Femur (tissue), 1 donor: ENCODE results near the gene KLHL21.
"Not testable (repeated sequence)": the region's sequence is repeated elsewhere in the genome, so short reads cannot be mapped to it uniquely, and the experiment has no call there.

Source experiments
- DNase-seq: peaks from one replicate; pipeline ENCODE4 v3.0.0-alpha.2; 2017

The KLHL21 gene

GRCh38 chr1:6602669-6603237, at the start of gene KLHL21:
Gene KLHL21, minus strand, starts transcription at chr1:6602869. Its CDS starts 52 bp downstream, at chr1:6602817.
- DNase-seq, result peak; percentile 92

DNA sequence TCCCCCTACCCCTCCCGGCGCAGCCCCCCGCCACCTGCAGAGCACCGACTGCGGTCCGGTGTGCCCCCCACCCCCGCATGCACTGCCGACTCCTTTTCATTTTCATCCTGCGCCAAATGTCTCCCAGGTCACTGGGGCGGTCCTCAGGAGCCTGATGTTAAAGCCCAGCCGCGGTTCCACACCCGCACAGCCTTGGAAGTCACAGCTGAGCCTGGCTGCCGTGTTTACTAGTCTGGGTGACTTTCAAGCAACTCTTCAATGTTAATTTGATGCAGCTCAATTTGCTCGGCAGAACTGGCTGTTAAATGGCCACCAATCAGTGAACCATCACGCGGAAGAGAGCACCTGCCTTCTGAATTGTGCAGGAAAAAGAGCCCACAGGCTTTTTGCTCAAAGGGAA, 49.2 kb upstream of the KLHL21 start:
- no peak for DNase-seq

DNA sequence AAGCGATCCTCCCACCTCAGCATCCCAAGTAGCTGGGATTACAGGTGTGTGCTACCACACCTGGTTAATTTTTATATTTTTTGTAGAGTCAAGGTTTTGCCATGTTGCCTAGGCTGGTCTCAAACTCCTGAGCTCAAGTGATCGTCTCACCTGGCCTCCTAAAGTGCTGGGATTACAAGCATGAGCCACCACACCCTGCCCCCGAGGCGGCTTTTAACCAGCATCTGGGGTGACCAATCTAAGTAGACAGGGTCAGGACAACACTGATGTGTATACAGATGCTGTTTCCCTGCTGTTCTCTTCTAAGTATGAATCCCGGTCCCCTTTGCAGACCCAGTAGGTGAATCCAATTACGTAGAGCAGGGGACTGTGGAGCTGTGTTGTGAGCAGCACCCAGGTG, 45.9 kb upstream of the KLHL21 start:
- DNase-seq, result no peak

DNA sequence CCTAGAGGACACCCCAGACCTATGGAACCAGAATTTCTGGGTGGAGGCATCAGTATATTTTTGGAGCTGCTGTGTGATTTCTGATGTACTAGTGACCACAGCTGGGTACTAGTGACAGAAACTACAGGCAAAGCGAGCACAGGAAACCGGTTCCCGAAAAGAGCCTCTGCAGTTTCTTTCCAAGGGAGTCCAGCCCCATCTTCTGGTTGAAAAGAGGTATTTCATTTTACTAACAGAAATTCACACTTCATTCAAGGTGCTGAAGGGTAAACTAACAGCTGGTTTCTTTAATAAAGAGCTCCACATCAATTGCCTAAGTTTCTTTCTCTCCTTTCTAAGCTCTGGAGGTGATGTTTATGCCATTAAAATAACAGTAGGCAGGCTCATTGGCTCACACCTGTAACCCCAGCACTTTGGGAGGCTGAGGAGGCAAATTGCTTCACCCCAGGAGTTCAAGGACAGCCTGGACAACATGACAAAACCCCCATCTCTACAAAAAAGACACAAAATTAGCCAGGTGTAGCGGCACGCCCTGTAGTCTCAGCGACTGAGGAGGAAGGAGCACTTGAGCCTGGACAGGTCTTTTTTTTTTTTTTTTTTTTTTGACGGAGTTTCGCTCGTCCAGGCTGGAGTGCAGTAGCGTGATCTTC, 44.0 kb upstream of the KLHL21 start:
- no peak for DNase-seq

DNA sequence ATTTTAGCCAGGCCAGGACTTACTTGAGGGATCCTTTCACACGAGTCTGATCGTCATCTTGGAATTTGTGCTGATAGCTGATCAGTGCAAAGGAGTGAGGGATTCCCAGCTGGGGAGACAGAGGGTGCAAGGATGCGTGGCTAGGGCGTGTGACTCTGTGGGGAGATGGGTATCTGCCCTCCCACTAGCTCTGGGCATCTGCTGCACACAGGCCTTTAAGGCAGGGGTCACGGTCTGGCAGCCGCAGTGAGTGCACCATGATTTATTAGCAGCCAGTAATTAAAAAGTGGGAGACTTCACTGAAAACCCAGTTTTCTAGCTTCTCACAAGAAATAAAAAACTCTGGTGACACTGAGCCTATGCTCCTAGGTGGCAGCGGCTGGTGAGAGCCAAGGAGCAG, 42.3 kb upstream of the KLHL21 start:
- DNase-seq, result no peak

DNA sequence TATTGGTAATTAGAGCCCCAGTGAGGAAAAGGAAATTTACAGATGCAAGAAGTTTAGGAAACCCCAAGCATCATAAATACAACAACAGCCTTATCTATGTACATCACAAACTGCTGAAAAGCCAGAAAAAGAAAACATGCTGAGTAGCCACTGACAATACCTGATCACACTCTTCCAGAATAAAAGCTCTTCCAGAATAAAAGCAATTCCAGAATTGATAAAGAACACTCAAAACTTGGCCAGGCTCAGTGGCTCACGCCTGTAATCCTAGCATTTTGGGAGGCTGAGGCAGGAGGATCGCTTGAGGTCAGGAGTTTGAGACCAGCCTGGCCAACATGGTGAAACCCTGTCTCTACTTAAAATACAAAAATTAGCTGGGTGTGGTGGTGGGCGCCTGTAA, 38.2 kb upstream of the KLHL21 start:
- DNase-seq, result not testable (repeated sequence)

- peak; percentile 91 for DNase-seq
Measured at GRCh38 chr1:6638226-6638625, 35.6 kb upstream of the KLHL21 start.

DNA sequence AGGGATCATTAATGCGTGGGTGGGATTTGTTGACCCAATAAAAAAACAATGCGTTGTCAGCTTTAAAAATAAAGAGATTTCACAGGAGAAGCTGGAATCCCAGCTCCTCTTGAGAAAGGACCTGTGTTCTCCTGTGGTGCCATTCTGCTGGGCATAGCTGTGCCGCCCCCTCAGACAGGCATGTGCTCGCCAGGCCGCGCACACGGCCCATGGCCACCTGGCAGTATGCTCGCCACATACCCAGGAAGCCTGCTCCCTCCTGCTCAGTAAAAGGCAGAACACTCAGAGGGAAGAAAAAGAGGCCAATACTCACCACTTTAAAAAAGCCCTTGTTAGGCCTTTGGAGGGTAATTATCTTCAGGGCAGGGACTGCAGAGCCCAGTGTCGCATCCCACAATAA, 35.1 kb upstream of the KLHL21 start:
- no peak for DNase-seq

DNA sequence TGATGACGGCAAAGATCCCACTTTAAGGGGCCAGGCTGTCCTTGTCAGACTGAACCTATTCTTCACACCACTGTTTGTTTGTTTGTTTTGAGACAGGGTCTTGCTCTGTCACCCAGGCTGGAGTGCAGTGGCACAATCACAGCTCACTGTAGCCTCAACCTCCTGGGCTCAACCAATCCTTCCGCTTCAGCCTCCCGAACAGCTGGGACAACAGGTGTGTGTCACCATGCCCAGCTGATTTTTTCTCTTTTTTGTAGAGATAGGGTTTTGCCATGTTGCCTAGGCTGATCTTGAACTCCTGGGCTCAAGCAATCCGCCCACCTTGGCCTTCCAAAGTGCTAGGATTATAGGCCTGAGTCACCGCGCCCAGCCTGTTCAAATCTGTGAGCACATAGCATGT, 34.1 kb upstream of the KLHL21 start:
- not testable (repeated sequence) for DNase-seq

- DNase-seq, result no peak
Measured at GRCh38 chr1:6635910-6636760, 33.5 kb upstream of the KLHL21 start.

DNA sequence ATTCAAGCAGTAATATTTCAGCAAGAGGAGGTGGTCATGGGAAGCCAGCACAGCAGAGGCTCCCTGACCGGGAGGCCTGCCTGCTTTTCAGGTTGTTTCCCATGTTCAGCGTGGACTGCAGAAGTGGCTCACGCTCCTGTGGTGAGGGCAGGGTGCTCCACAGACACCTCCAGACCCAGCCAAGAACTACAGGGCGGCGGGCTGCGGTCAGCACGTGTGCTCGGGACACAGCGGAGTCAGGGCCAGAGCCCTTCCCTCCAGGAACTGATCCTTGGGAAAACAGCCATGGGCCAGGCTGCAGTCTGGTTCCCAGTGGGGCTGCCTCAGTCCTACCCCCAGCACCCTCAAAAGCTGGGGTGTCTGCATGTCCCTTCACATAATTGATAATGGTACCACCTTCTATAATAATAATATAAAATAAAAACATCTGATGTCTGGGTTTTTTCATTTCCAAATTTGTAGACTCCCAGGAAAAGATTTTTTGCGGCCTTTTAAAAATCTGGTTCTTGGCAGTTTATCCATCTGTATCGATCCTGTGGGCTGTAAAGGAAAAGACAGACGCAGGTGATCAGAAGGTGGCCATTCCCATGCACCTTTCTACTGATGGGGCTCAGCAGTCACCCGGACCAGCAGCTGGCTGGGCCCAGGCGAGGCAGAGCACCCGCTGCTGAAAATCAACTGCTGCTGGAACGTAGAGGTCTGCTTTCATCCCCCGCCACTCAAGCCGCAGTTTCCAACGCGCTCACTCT, 32.7 kb upstream of the KLHL21 start:
- DNase-seq, result no peak

DNA sequence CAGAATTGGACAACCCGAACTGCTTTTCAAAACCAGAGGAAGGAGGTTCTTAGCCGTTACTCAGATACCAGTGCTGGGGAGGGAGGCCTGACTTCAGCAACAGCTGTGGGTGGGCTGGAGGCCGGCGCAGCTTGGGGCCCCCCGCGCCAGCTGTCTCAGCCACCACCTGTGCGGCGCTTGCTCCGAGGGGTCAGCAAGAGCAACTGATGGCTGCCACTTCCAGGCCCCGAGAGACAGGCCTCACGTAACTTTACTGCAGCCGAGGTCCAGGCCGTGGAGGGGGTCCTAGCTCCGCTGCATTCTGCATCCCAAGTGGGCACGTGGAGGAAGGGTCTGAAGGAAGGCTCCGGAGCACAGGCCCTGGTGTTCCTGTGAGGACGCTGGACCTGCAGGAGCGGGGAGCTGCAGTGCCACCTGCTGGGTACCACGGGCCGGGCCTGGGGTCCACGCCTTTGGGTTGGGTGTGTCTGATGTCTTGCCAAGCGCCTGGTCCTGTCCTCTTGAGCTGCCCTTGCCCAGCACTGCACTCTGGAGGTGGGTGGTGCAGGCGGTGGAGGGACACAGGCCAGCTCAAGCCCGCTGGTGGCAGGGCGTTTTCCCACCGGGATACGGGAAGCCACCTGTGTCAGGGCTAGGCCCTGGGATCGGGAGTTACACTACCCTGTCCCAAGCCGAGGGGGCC, 31.8 kb upstream of the KLHL21 start:
- DNase-seq, result peak; percentile 69

GRCh38 chr1:6632588-6633514, 30.2 kb upstream of the KLHL21 start:
- no peak for DNase-seq

- DNase-seq, result no peak
Measured at GRCh38 chr1:6631058-6631457, 28.4 kb upstream of the KLHL21 start.

- no peak for DNase-seq
Measured at GRCh38 chr1:6630027-6630426, 27.4 kb upstream of the KLHL21 start.

DNA sequence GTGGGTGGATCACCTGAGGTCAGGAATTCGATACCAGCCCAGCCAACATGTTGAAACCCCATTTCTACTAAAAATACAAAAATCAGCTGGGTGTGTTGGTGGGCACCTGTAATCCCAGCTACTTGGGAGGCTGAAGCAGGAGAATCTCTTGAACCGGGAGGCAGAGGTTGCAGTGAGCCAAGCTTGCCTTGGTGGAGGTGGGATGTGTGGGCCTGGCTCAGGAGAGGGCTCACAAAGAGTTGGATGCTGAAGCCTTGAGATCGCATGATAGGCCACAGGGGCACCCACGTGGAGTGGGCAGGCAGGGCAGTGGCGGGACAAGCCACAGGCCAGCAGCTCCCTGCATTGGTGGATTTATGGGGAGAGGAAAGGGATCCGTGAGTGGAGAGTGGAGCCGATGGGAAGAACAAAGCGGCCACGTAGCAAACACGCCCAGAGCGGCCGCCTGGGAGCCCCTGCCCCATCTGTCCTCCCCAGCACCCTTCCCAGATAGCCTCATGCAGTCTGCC, 26.4 kb upstream of the KLHL21 start:
- no peak for DNase-seq

DNA sequence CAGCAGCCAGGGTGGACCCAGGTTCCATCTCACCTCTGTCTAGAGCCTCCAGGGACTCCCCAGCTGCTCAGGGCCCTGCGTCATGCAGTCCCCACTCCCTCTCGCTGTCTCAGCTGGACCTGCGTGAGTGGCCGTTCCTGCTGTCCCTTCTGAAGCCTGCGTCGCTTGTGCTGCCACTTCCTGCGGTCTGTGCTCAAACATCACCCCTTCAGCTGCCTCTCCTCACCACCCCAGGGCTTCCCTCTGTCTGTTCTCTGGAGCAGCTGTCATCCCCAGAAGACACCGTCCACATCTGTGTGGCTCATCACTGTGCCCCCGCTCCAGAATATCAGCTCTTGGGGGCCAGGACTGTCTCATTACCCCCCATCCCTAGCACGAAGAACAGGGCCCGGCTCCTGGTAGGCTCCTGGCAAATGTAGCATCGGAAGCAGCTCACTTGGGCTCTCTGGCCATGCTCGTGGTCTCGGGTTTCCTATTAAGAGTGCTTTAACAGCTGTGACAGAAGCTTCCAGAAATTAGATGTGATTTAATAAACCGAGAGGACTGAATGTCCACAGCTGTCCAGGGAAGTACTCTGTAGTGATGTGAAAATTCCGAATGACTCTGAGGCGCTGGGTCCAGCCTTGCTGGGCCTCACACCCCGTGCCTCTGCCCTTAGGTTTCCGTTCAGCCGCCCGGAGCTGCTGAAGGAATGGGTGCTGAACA, 25.3 kb upstream of the KLHL21 start:
- DNase-seq, result no peak

GRCh38 chr1:6627031-6627430, 24.4 kb upstream of the KLHL21 start:
- no peak for DNase-seq

DNA sequence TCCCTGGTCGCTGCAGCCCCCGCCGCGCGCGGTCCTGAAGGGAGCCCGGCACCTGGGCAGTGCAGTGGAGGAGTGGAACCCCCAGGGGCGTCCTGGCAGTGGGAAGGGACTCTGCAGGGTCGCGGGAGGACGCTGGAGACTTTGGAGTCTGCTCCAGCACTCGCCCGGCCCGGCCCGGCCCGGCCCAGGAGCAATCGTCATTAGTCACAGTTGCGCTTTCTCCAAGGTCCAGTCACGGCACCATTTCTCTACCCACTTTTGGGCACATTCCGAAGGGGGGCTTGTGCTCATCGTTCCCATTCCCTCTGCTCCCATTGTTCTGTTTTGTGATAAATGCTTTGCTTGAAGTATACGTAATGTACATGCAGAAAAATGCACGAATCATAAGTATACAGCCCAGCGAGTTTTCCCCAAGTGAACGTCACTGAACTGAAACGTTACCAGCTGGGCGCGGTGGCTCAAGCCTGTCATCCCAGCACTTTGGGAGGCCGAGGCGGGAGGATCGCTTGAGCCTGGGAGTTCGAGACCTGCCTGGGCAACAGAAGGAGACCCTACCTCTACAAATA, 23.0 kb upstream of the KLHL21 start:
- peak; percentile 56 for DNase-seq
